ENCODE data around the gene MOV10. TPM values are rescaled to one million over a fixed set of nuclear protein-coding genes. Genes with fewer than 3 reads are reported as not detected.
"Not testable (repeated sequence)": the region's sequence is repeated elsewhere in the genome, so short reads cannot be mapped to it uniquely, and the experiment has no call there.

Gene MOV10
- total and polyA plus RNA-seq, 2 experiments from 2014 or later, result 62.0 to 96.2 TPM

DNA sequence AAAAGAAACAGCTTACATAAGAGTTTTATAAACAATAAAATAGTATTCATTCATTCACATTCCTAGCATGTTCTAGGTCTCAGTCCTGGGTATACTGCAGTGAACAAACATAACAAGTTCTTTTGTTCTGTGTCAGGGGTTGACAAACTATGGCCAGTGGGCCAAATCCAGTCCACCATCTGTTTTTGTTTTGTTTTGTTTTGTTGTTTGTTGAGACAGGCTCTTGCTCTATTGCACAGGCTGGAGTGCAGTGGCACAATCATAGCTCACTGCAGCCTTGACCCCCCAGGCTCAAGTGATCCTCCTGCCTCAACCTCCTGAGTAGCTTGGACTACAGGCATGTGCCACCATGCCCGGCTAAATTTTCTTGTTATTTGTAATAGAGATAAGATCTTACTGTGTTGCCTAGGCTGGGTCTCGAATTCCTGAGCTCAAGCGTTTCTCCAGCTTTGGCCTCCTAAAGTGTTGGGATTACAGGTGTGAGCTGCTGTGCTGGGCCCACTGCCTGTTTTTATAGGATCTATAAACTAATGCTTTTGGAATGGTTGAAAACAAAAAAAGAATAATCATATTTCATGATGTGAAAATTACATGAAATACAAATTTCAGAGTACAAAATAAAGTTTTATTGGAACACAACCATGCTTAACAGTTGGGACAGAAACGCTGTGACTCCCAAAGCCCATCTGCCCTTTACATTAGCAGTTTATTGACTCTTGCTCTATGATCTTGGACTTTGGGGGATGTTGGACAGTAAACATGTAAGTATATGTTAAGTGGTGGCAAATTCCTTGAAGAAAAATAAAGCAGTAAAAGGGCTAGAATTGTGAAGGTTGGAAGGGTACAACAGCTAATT lies 37.0 kb upstream of the MOV10 start:
- H3K4me3 ChIP-seq, result no peak overlapping the region
- H3K36me3 ChIP-seq, result no peaks in the 10 kb centered on the region
- no peaks in the 10 kb centered on the region for H3K27me3 ChIP-seq
- no peak for DNase-seq (ENCODE audit: low read depth in 1 of 2, low spot score in 1 of 2)
- no peaks in the 10 kb centered on the region for H3K9me3 ChIP-seq (ENCODE audit: low read depth)
- H3K4me1 ChIP-seq (ENCODE audit: low read depth), result no peaks in the 10 kb centered on the region
- no peak overlapping the region for H3K27ac ChIP-seq
- TF ChIP-seq CTCF (IDR thresholded peaks at IDR 0.05; ENCODE audit: low read depth, low read length), result no peak

DNA sequence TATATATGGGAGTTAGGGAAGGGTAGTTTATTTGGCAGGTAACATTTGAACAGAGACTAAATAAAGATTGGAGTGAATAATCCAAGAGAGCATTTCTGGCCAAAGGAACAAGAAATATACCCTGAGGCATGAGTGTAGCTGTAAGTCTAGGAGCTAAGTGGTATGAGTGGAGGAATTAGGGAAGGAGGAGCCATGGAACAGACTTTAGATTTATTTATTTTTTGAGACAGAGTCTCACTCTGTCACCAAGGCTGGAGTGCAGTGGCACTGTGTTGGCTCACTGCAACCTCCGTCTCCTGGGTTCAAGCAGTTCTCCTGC lies 36.4 kb upstream of the MOV10 start:
- TF ChIP-seq CTCF (IDR thresholded peaks at IDR 0.05; ENCODE audit: low read depth, low read length), result no peak
- H3K4me3 ChIP-seq, result no peak overlapping the region
- no peaks in the 10 kb centered on the region for H3K9me3 ChIP-seq (ENCODE audit: low read depth)
- H3K27ac ChIP-seq, result no peak overlapping the region
- H3K27me3 ChIP-seq, result no peaks in the 10 kb centered on the region
- H3K4me1 ChIP-seq (ENCODE audit: low read depth), result no peaks in the 10 kb centered on the region
- no peak for DNase-seq (ENCODE audit: low read depth in 1 of 2, low spot score in 1 of 2)
- no peaks in the 10 kb centered on the region for H3K36me3 ChIP-seq

- H3K9me3 ChIP-seq (ENCODE audit: low read depth); DNase-seq (ENCODE audit: low read depth in 1 of 2, low spot score in 1 of 2); H3K27me3 ChIP-seq; H3K27ac ChIP-seq; H3K36me3 ChIP-seq; H3K4me3 ChIP-seq; H3K4me1 ChIP-seq (ENCODE audit: low read depth): not testable (repeated sequence)
These were observed 34.0 kb upstream of the MOV10 start for GRCh38 chr1:112640437-112640836.

DNA sequence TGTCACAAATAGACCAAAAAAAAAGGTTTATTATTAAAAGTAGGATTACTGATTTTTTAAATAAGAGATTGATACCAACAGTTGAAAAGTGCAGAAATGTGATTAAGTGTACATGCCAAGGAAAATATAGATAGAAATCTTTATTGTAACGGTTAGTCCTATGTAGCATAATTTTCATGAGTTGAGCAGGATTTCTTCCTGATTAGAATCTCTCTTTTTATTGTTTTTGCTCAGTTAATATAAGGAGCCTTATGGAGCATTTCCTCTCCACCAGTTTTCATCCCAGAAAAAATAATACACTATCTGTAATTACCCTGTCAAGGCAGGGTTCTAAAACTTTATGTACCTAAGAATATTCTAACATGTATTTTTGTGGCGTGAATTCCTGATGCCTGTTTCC lies 31.4 kb upstream of the MOV10 start:
- Histone ChIP-seq H3K27ac (no peak overlapping the region), H3K36me3 (peaks cover 13% of the 10 kb centered on the region)
- no peak for DNase-seq (ENCODE audit: low read depth in 1 of 2, low spot score in 1 of 2)

DNA sequence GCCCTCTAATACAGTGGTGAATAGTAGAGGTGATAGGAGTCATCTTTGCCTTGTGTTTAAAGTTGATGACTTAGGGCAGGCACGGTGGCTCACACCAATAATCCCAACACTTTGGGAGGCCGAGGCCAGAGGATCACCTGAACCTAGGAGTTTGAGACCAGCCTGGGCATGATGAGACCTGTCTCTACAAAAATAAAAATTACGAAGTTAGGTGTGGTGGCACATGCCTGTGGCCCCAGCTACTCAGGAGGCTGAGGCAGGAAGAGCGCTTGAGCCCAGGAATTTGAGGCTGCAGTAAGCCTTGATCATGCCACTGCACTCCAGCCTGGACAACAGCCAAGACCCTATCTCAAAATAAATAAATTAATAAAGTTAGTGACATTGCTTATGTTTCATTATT lies 28.2 kb upstream of the MOV10 start:
- Histone ChIP-seq H3K4me1 (ENCODE audit: low read depth) (no peaks in the 10 kb centered on the region), H3K27me3 (no peaks in the 10 kb centered on the region), H3K36me3 (peaks cover 35% of the 10 kb centered on the region), H3K9me3 (ENCODE audit: low read depth) (no peaks in the 10 kb centered on the region), H3K4me3 (no peak overlapping the region), H3K27ac (no peak overlapping the region)
- no peak for TF ChIP-seq CTCF (IDR thresholded peaks at IDR 0.05; ENCODE audit: low read depth, low read length)
- no peak for DNase-seq (ENCODE audit: low read depth in 1 of 2, low spot score in 1 of 2)

More for the DNA sequence above, 31.4 kb upstream of the MOV10 start:
- Histone ChIP-seq H3K9me3 (ENCODE audit: low read depth) (no peaks in the 10 kb centered on the region), H3K4me3 (no peak overlapping the region), H3K27me3 (no peaks in the 10 kb centered on the region), H3K4me1 (ENCODE audit: low read depth) (no peaks in the 10 kb centered on the region)
- no peak for TF ChIP-seq CTCF (IDR thresholded peaks at IDR 0.05; ENCODE audit: low read depth, low read length)

DNA sequence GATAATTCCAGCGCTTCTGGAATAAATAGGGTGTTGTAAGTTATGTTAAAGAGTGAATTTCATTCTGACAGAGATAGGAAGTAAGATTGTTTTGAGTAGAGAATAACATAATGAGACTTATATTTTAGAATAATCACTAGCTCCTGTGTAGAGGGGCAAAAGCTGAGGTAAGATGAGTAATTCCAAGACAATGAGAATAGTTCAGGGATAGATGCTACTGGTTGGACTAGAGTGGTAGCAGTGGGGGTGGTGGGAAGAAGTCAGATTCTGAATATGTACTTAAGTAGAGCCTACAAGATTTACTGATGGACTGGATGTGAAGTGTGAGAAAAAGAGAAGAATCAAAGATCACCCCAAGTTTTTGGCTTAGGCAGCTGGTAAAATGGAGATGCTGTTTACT lies 23.3 kb upstream of the MOV10 start:
- DNase-seq (ENCODE audit: low read depth in 1 of 2, low spot score in 1 of 2), result no peak
- Histone ChIP-seq H3K27me3 (no peaks in the 10 kb centered on the region), H3K36me3 (peaks cover 63% of the 10 kb centered on the region), H3K4me3 (no peak overlapping the region), H3K4me1 (ENCODE audit: low read depth) (no peaks in the 10 kb centered on the region), H3K9me3 (ENCODE audit: low read depth) (no peaks in the 10 kb centered on the region), H3K27ac (no peak overlapping the region)
- no peak for TF ChIP-seq CTCF (IDR thresholded peaks at IDR 0.05; ENCODE audit: low read depth, low read length)

Measured in cardiac muscle cell (in vitro differentiated cells and primary cell).